ENCODE data around the gene PPP1R1C. TPM values are rescaled to one million over a fixed set of nuclear protein-coding genes. Genes with fewer than 3 reads are reported as not detected.

The PPP1R1C gene
- total and polyA plus RNA-seq, 2 donors from 2014 or later, result 2.5 TPM

- Histone ChIP-seq H3K36me3 (ENCODE audit: control insufficient read depth in 2 of 3, insufficient read depth in 3 of 3, low read length in 3 of 3) (no peaks in the 10 kb centered on the region), H3K27ac (ENCODE audit: low read depth in 2 of 2, low read length in 2 of 2) (no peak overlapping the region), H3K9ac (ENCODE audit: low read length in 3 of 3) (no peak overlapping the region), H3K9me3 (ENCODE audit: control insufficient read depth in 2 of 3, insufficient read depth in 1 of 3, low read length in 3 of 3) (no peaks in the 10 kb centered on the region), H3K4me1 (ENCODE audit: control insufficient read depth in 2 of 3, insufficient read depth in 2 of 3, low read depth in 1 of 3, low read length in 3 of 3) (no peaks in the 10 kb centered on the region), H3K4me3 (ENCODE audit: low read length in 3 of 3) (no peak overlapping the region), H3K27me3 (ENCODE audit: control insufficient read depth, insufficient read depth, low read length) (no peaks in the 10 kb centered on the region)
- TF ChIP-seq, protein P1, sequence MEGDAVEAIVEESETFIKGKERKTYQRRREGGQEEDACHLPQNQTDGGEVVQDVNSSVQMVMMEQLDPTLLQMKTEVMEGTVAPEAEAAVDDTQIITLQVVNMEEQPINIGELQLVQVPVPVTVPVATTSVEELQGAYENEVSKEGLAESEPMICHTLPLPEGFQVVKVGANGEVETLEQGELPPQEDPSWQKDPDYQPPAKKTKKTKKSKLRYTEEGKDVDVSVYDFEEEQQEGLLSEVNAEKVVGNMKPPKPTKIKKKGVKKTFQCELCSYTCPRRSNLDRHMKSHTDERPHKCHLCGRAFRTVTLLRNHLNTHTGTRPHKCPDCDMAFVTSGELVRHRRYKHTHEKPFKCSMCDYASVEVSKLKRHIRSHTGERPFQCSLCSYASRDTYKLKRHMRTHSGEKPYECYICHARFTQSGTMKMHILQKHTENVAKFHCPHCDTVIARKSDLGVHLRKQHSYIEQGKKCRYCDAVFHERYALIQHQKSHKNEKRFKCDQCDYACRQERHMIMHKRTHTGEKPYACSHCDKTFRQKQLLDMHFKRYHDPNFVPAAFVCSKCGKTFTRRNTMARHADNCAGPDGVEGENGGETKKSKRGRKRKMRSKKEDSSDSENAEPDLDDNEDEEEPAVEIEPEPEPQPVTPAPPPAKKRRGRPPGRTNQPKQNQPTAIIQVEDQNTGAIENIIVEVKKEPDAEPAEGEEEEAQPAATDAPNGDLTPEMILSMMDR (IDR thresholded peaks at IDR 0.05; ENCODE audit: borderline replicate concordance, extremely low read depth, insufficient read depth), result no peak
- intact Hi-C loops (cut with DNase I), result no loop called here
- FAIRE-seq (no peak), DNase-seq (no peak)
Observed at GRCh38 chr2:181944164-181944913, 41.3 kb upstream of the PPP1R1C start.

GRCh38 chr2:181944914-181945291 is 40.8 kb upstream of the PPP1R1C start:
- no peaks in the 10 kb centered on the region for H3K36me3 ChIP-seq (ENCODE audit: control insufficient read depth in 2 of 3, insufficient read depth in 3 of 3, low read length in 3 of 3)
- no peaks in the 10 kb centered on the region for H3K9me3 ChIP-seq (ENCODE audit: control insufficient read depth in 2 of 3, insufficient read depth in 1 of 3, low read length in 3 of 3)
- no peak for DNase-seq
- FAIRE-seq, result no peak
- H3K4me1 ChIP-seq (ENCODE audit: control insufficient read depth in 2 of 3, insufficient read depth in 2 of 3, low read depth in 1 of 3, low read length in 3 of 3), result no peaks in the 10 kb centered on the region
- H3K27ac ChIP-seq (ENCODE audit: low read depth in 2 of 2, low read length in 2 of 2), result no peak overlapping the region
- intact Hi-C loops (cut with DNase I), result no loop called here
- no peaks in the 10 kb centered on the region for H3K27me3 ChIP-seq (ENCODE audit: control insufficient read depth, insufficient read depth, low read length)
- no peak overlapping the region for H3K4me3 ChIP-seq (ENCODE audit: low read length in 3 of 3)
- no peak overlapping the region for H3K9ac ChIP-seq (ENCODE audit: low read length in 3 of 3)
- TF ChIP-seq, protein P1 (IDR thresholded peaks at IDR 0.05; ENCODE audit: borderline replicate concordance, extremely low read depth, insufficient read depth), result no peak

DNA sequence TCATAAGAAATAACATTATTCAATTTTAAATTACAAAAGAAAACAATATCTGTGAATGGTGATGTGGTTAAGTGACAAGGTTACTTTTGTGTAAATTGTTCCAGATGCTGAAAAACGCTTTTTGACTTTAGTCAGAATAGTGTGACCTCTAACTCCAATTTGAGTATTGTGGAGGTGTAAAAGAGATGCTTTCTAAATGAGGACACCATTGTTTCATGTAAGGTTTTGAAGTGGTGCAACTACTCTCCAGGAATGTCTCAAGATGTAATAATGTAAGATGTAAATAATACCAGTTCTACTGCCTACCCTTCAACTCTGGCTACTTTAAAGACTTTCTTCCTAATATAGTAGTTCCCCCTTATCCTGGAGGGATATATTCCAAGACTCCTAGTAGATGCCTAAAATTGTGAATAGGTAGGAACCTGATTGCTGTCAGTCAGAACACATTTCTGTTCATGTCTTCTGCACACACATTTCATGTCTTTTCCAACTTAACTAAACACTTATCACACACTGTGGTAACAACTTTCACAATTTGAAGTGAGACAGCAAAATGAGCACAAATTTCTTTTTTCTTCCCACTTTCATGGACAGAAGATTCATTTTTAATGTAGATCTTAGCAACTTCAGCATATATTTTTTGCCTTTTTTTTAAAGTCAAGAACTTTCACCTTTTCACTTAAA is 39.1 kb upstream of the PPP1R1C start:
- Histone ChIP-seq H3K9me3 (ENCODE audit: control insufficient read depth in 2 of 3, insufficient read depth in 1 of 3, low read length in 3 of 3) (no peaks in the 10 kb centered on the region), H3K27me3 (ENCODE audit: control insufficient read depth, insufficient read depth, low read length) (no peaks in the 10 kb centered on the region), H3K4me3 (ENCODE audit: low read length in 3 of 3) (no peak overlapping the region), H3K9ac (ENCODE audit: low read length in 3 of 3) (no peak overlapping the region), H3K4me1 (ENCODE audit: control insufficient read depth in 2 of 3, insufficient read depth in 2 of 3, low read depth in 1 of 3, low read length in 3 of 3) (no peaks in the 10 kb centered on the region), H3K27ac (ENCODE audit: low read depth in 2 of 2, low read length in 2 of 2) (no peak overlapping the region), H3K36me3 (ENCODE audit: control insufficient read depth in 2 of 3, insufficient read depth in 3 of 3, low read length in 3 of 3) (no peaks in the 10 kb centered on the region)
- intact Hi-C loops (cut with DNase I), result no loop called here
- no peak for DNase-seq
- TF ChIP-seq, protein P1 (IDR thresholded peaks at IDR 0.05; ENCODE audit: borderline replicate concordance, extremely low read depth, insufficient read depth), result no peak
- no peak for FAIRE-seq

Measured in kidney (tissue), 14 donors.